IgD-negative memory B cell (primary cell): ENCODE results near the gene ARHGAP6. TPM values are rescaled to one million over a fixed set of nuclear protein-coding genes. Genes with fewer than 3 reads are reported as not detected.
A peak's percentile ranks its signal among the peaks of the same experiment; 100 is the strongest.

Source experiments
- H3K27ac Mint-ChIP-seq, 3 donors: one replicate each; pipeline ENCODE4 v1.8.0; 2020 to 2022; ENCODE audit warnings: mild to moderate bottlenecking in 3 of 3, mixed read lengths in 3 of 3, moderate library complexity in 1 of 3
- H3K27me3 Mint-ChIP-seq: one replicate; pipeline ENCODE4 v1.8.0; 2021; ENCODE audit warnings: mixed read lengths
- H3K36me3 Mint-ChIP-seq: one replicate; pipeline ENCODE4 v1.8.0; 2020; ENCODE audit warnings: mild to moderate bottlenecking, mixed read lengths
- H3K4me1 Mint-ChIP-seq, 3 donors: one replicate each; pipeline ENCODE4 v1.8.0; 2020 to 2022; ENCODE audit warnings: mixed read lengths in 3 of 3, mild to moderate bottlenecking in 1 of 3
- H3K4me3 Mint-ChIP-seq, 4 donors: one replicate each; pipeline ENCODE4 v1.8.0; 2020 to 2022; ENCODE audit warnings: mild to moderate bottlenecking in 4 of 4, mixed read lengths in 4 of 4, moderate library complexity in 3 of 4
- H3K9me3 Mint-ChIP-seq, 3 donors: one replicate each; pipeline ENCODE4 v1.8.0; 2020 to 2021; ENCODE audit warnings: mixed read lengths in 3 of 3, mild to moderate bottlenecking in 1 of 3
- polyA plus RNA-seq: library from polyadenylated mRNA; unstranded; fragments of 300-500 nt; fragmentation: Illumina TruSeq; gene quantifications from one replicate; pipeline ENCODE4 v1.2.3, GENCODE V29; 2021

Gene ARHGAP6
- polyA plus RNA-seq, 1 donor from 2014 or later = 0.97 TPM

GRCh38 chrX:11429538-11430085 is 236.1 kb downstream of the ARHGAP6 start:
- Mint-ChIP-seq H3K9me3 (peaks cover 0 to 4% (median 0%) of the 10 kb centered on the region in 3 donors), H3K4me1 (peaks cover 0 to 9% (median 2%) of the 10 kb centered on the region in 3 donors), H3K27me3 (peaks cover 16% of the 10 kb centered on the region), H3K4me3 (peak overlapping the region in 1 of 4 donors; percentile 27), H3K27ac (no peak overlapping the region), H3K36me3 (no peaks in the 10 kb centered on the region)

GRCh38 chrX:11427453-11428071 is 238.2 kb downstream of the ARHGAP6 start:
- peaks cover 0 to 4% (median 0%) of the 10 kb centered on the region in 3 donors for H3K9me3 Mint-ChIP-seq
- peak overlapping the region; percentile 72 to 90 (median 86) for H3K4me3 Mint-ChIP-seq
- peak overlapping the region in 1 of 3 donors; percentile 94 for H3K27ac Mint-ChIP-seq
- no peaks in the 10 kb centered on the region for H3K36me3 Mint-ChIP-seq
- peaks cover 0 to 13% (median 2%) of the 10 kb centered on the region in 3 donors for H3K4me1 Mint-ChIP-seq
- peaks cover 13% of the 10 kb centered on the region for H3K27me3 Mint-ChIP-seq

GRCh38 chrX:11426712-11427452 is 238.8 kb downstream of the ARHGAP6 start:
- peak overlapping the region; percentile 72 to 90 (median 86) for H3K4me3 Mint-ChIP-seq
- peaks cover 11% of the 10 kb centered on the region for H3K27me3 Mint-ChIP-seq
- H3K9me3 Mint-ChIP-seq = peaks cover 0 to 4% (median 0%) of the 10 kb centered on the region in 3 donors
- H3K27ac Mint-ChIP-seq = peak overlapping the region in 1 of 3 donors; percentile 94
- peaks cover 0 to 15% (median 2%) of the 10 kb centered on the region in 3 donors for H3K4me1 Mint-ChIP-seq
- no peaks in the 10 kb centered on the region for H3K36me3 Mint-ChIP-seq

- no peak overlapping the region for H3K27ac Mint-ChIP-seq
- H3K36me3 Mint-ChIP-seq = peaks cover 4% of the 10 kb centered on the region
- H3K4me3 Mint-ChIP-seq = peak overlapping the region in 1 of 4 donors; percentile 13
- H3K4me1 Mint-ChIP-seq = peaks cover 0 to 15% (median 2%) of the 10 kb centered on the region in 3 donors
- H3K9me3 Mint-ChIP-seq = no peaks in the 10 kb centered on the region
- peaks cover 11% of the 10 kb centered on the region for H3K27me3 Mint-ChIP-seq
These were observed 240.6 kb downstream of the ARHGAP6 start for GRCh38 chrX:11424903-11425674.

- Mint-ChIP-seq H3K4me1 (peaks cover 0 to 15% (median 2%) of the 10 kb centered on the region in 3 donors), H3K27me3 (peaks cover 11% of the 10 kb centered on the region), H3K27ac (no peak overlapping the region)
These were observed 241.8 kb downstream of the ARHGAP6 start for GRCh38 chrX:11423949-11424348.

GRCh38 chrX:11423362-11423818 is 242.3 kb downstream of the ARHGAP6 start:
- Mint-ChIP-seq H3K4me1 (peaks cover 0 to 15% (median 2%) of the 10 kb centered on the region in 3 donors), H3K36me3 (peaks cover 4% of the 10 kb centered on the region), H3K27ac (peak overlapping the region in 1 of 3 donors; percentile 6), H3K27me3 (peaks cover 11% of the 10 kb centered on the region), H3K9me3 (no peaks in the 10 kb centered on the region), H3K4me3 (no peak overlapping the region)

More at GRCh38 chrX:11423949-11424348, 241.8 kb downstream of the ARHGAP6 start:
- Mint-ChIP-seq H3K36me3 (peaks cover 4% of the 10 kb centered on the region), H3K4me3 (no peak overlapping the region), H3K9me3 (no peaks in the 10 kb centered on the region)

GRCh38 chrX:11422525-11422857 is 243.2 kb downstream of the ARHGAP6 start:
- H3K9me3 Mint-ChIP-seq = no peaks in the 10 kb centered on the region
- H3K27me3 Mint-ChIP-seq = peaks cover 7% of the 10 kb centered on the region
- H3K27ac Mint-ChIP-seq = peak overlapping the region in 1 of 3 donors; percentile 58
- H3K4me3 Mint-ChIP-seq = no peak overlapping the region
- peaks cover 0 to 11% (median 2%) of the 10 kb centered on the region in 3 donors for H3K4me1 Mint-ChIP-seq
- peaks cover 4% of the 10 kb centered on the region for H3K36me3 Mint-ChIP-seq

- H3K4me3 Mint-ChIP-seq = no peak overlapping the region
- H3K4me1 Mint-ChIP-seq = peaks cover 0 to 11% (median 2%) of the 10 kb centered on the region in 3 donors
- H3K27me3 Mint-ChIP-seq = peaks cover 7% of the 10 kb centered on the region
- no peaks in the 10 kb centered on the region for H3K9me3 Mint-ChIP-seq
- peak overlapping the region in 1 of 3 donors; percentile 58 for H3K27ac Mint-ChIP-seq
- peaks cover 4% of the 10 kb centered on the region for H3K36me3 Mint-ChIP-seq
These were observed 243.8 kb downstream of the ARHGAP6 start for GRCh38 chrX:11421805-11422524.

GRCh38 chrX:11420851-11421250 is 244.9 kb downstream of the ARHGAP6 start:
- H3K27ac Mint-ChIP-seq = no peak overlapping the region
- peaks cover 0 to 6% (median 2%) of the 10 kb centered on the region in 3 donors for H3K4me1 Mint-ChIP-seq
- H3K9me3 Mint-ChIP-seq = no peaks in the 10 kb centered on the region
- H3K27me3 Mint-ChIP-seq = peaks cover 3% of the 10 kb centered on the region
- peaks cover 4% of the 10 kb centered on the region for H3K36me3 Mint-ChIP-seq
- no peak overlapping the region for H3K4me3 Mint-ChIP-seq

GRCh38 chrX:11419102-11419501 is 246.6 kb downstream of the ARHGAP6 start:
- Mint-ChIP-seq H3K9me3 (peaks cover 0 to 2% (median 0%) of the 10 kb centered on the region in 3 donors), H3K27ac (no peak overlapping the region), H3K4me1 (peaks cover 0 to 6% (median 0%) of the 10 kb centered on the region in 3 donors), H3K4me3 (no peak overlapping the region), H3K36me3 (peaks cover 4% of the 10 kb centered on the region), H3K27me3 (peaks cover 1% of the 10 kb centered on the region)

- Mint-ChIP-seq H3K27ac (no peak overlapping the region), H3K9me3 (peaks cover 0 to 2% (median 0%) of the 10 kb centered on the region in 3 donors), H3K27me3 (peaks cover 1% of the 10 kb centered on the region), H3K4me1 (no peaks in the 10 kb centered on the region), H3K36me3 (peaks cover 6% of the 10 kb centered on the region), H3K4me3 (no peak overlapping the region)
These were observed 249.1 kb downstream of the ARHGAP6 start for GRCh38 chrX:11416600-11416999.

GRCh38 chrX:11414091-11414490 is 251.6 kb downstream of the ARHGAP6 start:
- Mint-ChIP-seq H3K9me3 (peaks cover 0 to 2% (median 0%) of the 10 kb centered on the region in 3 donors), H3K4me3 (no peak overlapping the region), H3K27ac (no peak overlapping the region), H3K4me1 (no peaks in the 10 kb centered on the region), H3K27me3 (peaks cover 1% of the 10 kb centered on the region), H3K36me3 (peaks cover 2% of the 10 kb centered on the region)

- peaks cover 0 to 3% (median 0%) of the 10 kb centered on the region in 3 donors for H3K4me1 Mint-ChIP-seq
- peaks cover 0 to 4% (median 0%) of the 10 kb centered on the region in 3 donors for H3K9me3 Mint-ChIP-seq
- H3K27ac Mint-ChIP-seq = no peak overlapping the region
- H3K27me3 Mint-ChIP-seq = peaks cover under 1% of the 10 kb centered on the region
- H3K4me3 Mint-ChIP-seq = no peak overlapping the region
- peaks cover 3% of the 10 kb centered on the region for H3K36me3 Mint-ChIP-seq
These were observed 252.8 kb downstream of the ARHGAP6 start for GRCh38 chrX:11412715-11413623.
